Fibroblast of the aortic adventitia (primary cell): ENCODE results near the gene SFTPB. TPM values are rescaled to one million over a fixed set of nuclear protein-coding genes. Genes with fewer than 3 reads are reported as not detected.

Experiments used
- DNase-seq: peaks from one replicate; pipeline ENCODE4 v3.0.0-alpha.2; 2010; ENCODE audit warnings: low read depth
- H3K4me3 ChIP-seq: 2 replicates; pipeline ENCODE4 v1.5.1; 2011; ENCODE audit warnings: low read depth, mild to moderate bottlenecking, control low read depth, low read length, moderate library complexity
- total RNA-seq: library from RNA; depleted of rRNA; stranded (reverse); fragments of >200 nt; gene quantifications from 2 replicates; pipeline ENCODE4 v1.2.3, GENCODE V29; 2012; ENCODE audit warnings: low replicate concordance
- TF ChIP-seq, protein P1 (sequence below): IDR thresholded peaks from 2 replicates; pipeline ENCODE4 v1.5.1; 2011; ENCODE audit warnings: mild to moderate bottlenecking, low read length, control low read depth, inconsistent platforms; ENCODE audit not compliant: insufficient read depth

The SFTPB gene
- total RNA-seq, 1 donor: 0.09 TPM

DNA sequence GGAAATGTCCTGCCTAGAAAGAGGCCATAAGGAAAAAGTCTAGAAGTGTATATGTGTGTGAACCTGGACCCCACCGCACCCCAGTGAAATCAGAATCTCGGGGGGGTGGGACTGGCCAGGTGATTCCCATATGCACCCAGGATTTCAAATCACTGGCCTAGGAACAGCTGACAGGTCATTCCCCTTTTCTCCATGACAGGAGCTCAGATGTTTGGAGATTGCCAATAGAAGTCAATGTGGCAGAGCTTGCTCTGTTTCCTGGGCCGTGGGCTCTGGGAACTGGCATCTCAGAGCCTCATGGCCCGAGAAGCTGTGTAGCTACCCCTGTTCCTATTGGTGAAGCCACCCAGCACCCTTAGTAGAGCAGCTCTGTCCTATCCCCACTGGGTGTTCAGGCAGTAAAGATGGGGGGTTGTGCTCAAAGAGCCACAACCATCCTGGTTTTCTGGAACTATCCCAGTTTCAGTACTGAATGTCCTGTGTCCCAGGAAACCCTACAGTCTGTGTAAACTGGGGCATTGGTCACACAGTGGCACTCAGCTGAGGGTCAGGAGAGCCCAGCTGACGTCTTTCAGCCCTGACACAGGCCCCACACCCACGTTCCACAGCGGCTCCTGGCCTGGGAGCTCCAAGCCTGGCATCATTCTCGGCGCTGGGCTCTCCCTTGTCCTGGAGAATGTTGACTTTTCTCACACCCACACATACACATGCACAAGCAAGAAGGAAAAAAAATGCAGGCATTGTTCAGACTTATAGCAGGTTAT, 45.0 kb upstream of the SFTPB start:
- TF ChIP-seq, protein P1, sequence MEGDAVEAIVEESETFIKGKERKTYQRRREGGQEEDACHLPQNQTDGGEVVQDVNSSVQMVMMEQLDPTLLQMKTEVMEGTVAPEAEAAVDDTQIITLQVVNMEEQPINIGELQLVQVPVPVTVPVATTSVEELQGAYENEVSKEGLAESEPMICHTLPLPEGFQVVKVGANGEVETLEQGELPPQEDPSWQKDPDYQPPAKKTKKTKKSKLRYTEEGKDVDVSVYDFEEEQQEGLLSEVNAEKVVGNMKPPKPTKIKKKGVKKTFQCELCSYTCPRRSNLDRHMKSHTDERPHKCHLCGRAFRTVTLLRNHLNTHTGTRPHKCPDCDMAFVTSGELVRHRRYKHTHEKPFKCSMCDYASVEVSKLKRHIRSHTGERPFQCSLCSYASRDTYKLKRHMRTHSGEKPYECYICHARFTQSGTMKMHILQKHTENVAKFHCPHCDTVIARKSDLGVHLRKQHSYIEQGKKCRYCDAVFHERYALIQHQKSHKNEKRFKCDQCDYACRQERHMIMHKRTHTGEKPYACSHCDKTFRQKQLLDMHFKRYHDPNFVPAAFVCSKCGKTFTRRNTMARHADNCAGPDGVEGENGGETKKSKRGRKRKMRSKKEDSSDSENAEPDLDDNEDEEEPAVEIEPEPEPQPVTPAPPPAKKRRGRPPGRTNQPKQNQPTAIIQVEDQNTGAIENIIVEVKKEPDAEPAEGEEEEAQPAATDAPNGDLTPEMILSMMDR: no peak
- no peak overlapping the region for H3K4me3 ChIP-seq
- DNase-seq: peak; percentile 64

DNA sequence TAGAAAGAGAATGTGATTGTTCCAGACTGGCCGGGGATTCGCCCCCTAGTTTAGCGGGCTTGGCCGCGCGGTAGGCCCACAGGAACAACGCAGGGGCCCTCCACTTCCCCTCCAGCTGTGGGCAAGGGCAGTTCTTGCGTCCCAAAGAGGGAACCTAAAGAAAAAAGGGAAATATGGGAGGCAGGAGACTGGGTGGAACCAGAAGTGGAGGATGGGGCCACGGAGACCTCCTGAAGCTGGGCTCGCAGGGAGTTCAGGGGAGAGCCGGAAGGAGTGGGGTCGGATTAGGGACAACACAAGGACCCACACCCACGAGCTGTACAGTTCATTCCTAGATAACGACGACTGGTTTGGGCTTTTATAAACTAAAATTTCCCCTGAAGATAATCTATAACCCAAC, 44.3 kb upstream of the SFTPB start:
- TF ChIP-seq, protein P1: no peak
- no peak overlapping the region for H3K4me3 ChIP-seq
- no peak for DNase-seq

DNA sequence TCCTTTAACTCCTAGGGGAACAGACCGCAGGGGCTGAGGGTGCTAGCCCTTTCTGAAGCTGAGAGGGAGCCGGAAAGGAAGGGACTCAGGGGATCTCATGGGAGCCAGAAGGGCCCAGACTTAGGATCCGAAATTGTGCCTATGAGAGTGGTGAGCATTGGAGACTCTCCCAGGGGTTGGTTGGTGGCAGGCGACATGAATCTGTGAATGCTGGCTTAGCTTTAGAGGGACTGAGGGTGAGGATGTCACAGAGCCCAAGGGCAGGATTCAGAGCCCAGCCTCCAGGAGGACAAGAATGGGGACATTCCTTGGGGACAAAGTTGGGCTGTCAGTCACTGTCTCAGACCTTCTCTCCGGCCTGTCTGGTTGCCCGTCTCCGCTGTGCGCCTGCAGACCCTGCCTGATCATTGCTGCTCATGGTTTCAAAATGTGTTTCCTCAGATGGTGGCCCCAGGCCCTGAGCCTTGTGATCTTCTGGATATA, 43.6 kb upstream of the SFTPB start:
- TF ChIP-seq, protein P1: no peak
- no peak overlapping the region for H3K4me3 ChIP-seq
- DNase-seq: no peak

DNA sequence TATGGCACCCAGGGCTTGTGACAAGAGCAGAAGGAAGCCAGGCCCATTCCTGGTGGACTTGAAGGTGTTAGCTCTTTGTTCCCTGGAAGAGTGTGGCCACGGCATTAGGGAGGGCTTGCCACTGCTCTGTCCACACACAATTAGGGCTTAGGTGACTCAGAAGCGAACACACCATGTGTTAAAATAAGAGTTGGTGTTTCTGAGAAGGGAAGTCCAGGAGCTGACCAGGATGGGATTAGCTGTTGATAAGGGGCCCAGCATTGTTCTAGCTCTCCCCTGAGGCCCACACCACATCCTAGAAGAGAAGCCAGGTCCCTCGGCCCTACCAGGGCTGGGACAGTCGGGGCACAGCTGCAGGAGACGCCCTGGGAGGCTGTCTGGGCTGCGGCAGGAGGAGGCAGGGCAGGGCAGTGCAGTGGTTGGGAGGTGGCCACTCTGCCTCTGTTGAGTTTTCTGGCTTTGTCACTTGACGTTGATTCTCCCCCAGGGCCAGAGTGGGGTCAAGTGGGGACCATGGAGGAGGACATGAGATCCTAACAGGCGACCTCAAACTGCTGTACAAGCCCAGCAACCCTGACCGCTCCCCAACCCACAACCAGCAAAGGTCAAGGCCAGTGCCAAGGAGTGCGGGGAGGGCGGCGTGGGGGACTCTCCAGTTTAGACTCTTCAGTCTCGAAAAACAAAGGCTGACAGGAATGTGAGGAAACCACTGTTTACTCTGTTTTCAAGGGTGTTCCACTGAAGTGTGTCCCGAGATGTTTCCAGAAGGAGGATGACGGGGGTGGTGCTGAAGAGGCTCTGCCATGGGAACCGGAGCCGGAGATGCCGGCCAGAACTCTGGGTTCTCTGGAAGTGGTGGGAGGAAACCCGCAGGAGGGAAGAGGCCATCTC, 42.9 kb upstream of the SFTPB start:
- TF ChIP-seq, protein P1: no peak
- DNase-seq: peak; percentile 36

DNA sequence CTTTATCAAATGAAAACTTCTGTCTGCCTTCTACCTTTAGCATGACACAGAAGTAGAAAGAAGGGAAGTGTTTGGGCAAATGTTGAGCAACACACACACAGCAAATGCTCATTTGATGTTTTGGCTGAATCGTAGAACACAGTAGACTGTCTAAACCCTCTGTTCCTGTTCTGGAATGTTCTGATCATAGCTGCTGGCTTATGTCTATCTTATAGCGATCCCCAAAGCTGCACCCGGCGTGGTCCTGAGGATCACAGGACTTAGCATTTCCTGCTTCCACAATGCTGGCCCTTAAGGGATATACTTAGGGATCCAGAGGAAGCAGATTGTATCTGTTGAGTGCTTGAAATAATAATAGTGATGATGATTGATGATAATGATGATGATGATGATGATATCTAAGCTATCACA, 41.4 kb upstream of the SFTPB start:
- H3K4me3 ChIP-seq: no peak overlapping the region
- no peak for DNase-seq
- TF ChIP-seq, protein P1: no peak

More for the DNA sequence above, 42.9 kb upstream of the SFTPB start:
- no peak overlapping the region for H3K4me3 ChIP-seq

DNA sequence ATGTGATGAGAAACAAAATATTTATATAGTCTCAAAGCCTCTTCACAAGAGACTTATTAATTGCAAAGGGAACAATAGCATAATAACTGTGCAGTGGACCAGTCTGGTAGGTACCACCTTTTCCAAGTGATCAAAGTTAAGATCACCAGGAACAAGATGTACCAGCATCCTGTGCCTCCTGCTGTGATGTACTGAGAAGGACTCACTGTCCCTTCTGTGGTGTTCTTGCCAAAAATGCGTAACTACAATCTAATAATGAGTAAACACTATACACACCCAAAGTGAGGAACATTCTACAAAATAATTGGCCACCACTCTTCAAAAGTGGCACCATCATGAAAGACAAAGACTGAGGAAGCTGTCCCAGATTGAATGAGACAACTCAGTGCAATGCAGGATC, 40.6 kb upstream of the SFTPB start:
- no peak overlapping the region for H3K4me3 ChIP-seq
- TF ChIP-seq, protein P1: no peak
- no peak for DNase-seq
